AG09319 (cell line): Measurements from ENCODE around the gene ATP10D.

ENCODE experiments used
- DNase-seq: peaks from one replicate; pipeline ENCODE4 v3.0.0-alpha.2; 2010; ENCODE audit warnings: low read depth; ENCODE audit errors: extremely low read depth
- CTCF ChIP-seq: IDR thresholded peaks from 2 replicates; pipeline ENCODE4 v1.5.1; 2011; ENCODE audit warnings: low read depth, mild to moderate bottlenecking, inconsistent platforms, low read length, moderate library complexity

ATP10D gene

GRCh38 chr4:47530801-47531200, 45.7 kb downstream of the ATP10D start:
- DNase-seq: no peak
- no peak for TF ChIP-seq CTCF

GRCh38 chr4:47531241-47531953, 46.3 kb downstream of the ATP10D start:
- DNase-seq: no peak
- TF ChIP-seq CTCF: no peak

GRCh38 chr4:47531954-47532321, 46.9 kb downstream of the ATP10D start:
- TF ChIP-seq CTCF: no peak
- no peak for DNase-seq

- no peak for TF ChIP-seq CTCF
- no peak for DNase-seq
Measured at GRCh38 chr4:47532658-47533057, 47.6 kb downstream of the ATP10D start.

GRCh38 chr4:47533689-47534347, 48.7 kb downstream of the ATP10D start:
- DNase-seq: no peak
- no peak for TF ChIP-seq CTCF

- no peak for TF ChIP-seq CTCF
- no peak for DNase-seq
Measured at GRCh38 chr4:47534772-47535171, 49.7 kb downstream of the ATP10D start.

- no peak for DNase-seq
- TF ChIP-seq CTCF: no peak
Measured at GRCh38 chr4:47535567-47536147, 50.6 kb downstream of the ATP10D start.
